Measurements from ENCODE around the gene PLEKHA1. TPM values are rescaled to one million over a fixed set of nuclear protein-coding genes. Genes with fewer than 3 reads are reported as not detected.
A peak's percentile ranks its signal among the peaks of the same experiment; 100 is the strongest.

Gene PLEKHA1
- total and polyA plus RNA-seq, 5 donors = 15.7 to 42.8 (median 38.5) TPM

GRCh38 chr10:122362031-122362592 lies 12.4 kb upstream of the PLEKHA1 start:
- no peak for DNase-seq
- Histone ChIP-seq H3K4me3 (ENCODE audit: low read length) (no peak overlapping the region), H3K9me3 (ENCODE audit: control insufficient read depth, low read length) (no peaks in the 10 kb centered on the region), H3K27me3 (ENCODE audit: control insufficient read depth, insufficient read depth) (no peaks in the 10 kb centered on the region), H3K27ac (ENCODE audit: low read length) (no peak overlapping the region), H3K4me1 (ENCODE audit: control insufficient read depth, insufficient read depth, low read length) (no peaks in the 10 kb centered on the region)
- intact Hi-C loops (cut with DNase I) = no loop called here
- WGBS = 90% methylated on average over 4 of the region's 4 CpGs
- ATAC-seq = peak in 1 of 2 donors; percentile 10

- intact Hi-C loops (cut with DNase I) = no loop called here
- ATAC-seq (no peak), DNase-seq (no peak)
- Histone ChIP-seq H3K4me1 (ENCODE audit: control insufficient read depth, insufficient read depth, low read length) (no peaks in the 10 kb centered on the region), H3K27ac (ENCODE audit: low read length) (no peak overlapping the region), H3K9me3 (ENCODE audit: control insufficient read depth, low read length) (no peaks in the 10 kb centered on the region), H3K27me3 (ENCODE audit: control insufficient read depth, insufficient read depth) (no peaks in the 10 kb centered on the region), H3K4me3 (ENCODE audit: low read length) (no peak overlapping the region)
- 50% methylated on average over 2 of the region's 2 CpGs for WGBS
Measured at GRCh38 chr10:122362621-122363020, 11.9 kb upstream of the PLEKHA1 start.

- Histone ChIP-seq H3K27me3 (ENCODE audit: control insufficient read depth, insufficient read depth) (no peaks in the 10 kb centered on the region), H3K9me3 (ENCODE audit: control insufficient read depth, low read length) (no peaks in the 10 kb centered on the region), H3K4me1 (ENCODE audit: control insufficient read depth, insufficient read depth, low read length) (peaks cover 1% of the 10 kb centered on the region), H3K4me3 (ENCODE audit: low read length) (no peak overlapping the region), H3K27ac (ENCODE audit: low read length) (no peak overlapping the region)
- ATAC-seq (no peak), DNase-seq (no peak)
- 96% methylated on average over 2 of the region's 2 CpGs for WGBS
- intact Hi-C loops (cut with DNase I) = no loop called here
Measured at GRCh38 chr10:122363311-122363710, 11.2 kb upstream of the PLEKHA1 start.

DNA sequence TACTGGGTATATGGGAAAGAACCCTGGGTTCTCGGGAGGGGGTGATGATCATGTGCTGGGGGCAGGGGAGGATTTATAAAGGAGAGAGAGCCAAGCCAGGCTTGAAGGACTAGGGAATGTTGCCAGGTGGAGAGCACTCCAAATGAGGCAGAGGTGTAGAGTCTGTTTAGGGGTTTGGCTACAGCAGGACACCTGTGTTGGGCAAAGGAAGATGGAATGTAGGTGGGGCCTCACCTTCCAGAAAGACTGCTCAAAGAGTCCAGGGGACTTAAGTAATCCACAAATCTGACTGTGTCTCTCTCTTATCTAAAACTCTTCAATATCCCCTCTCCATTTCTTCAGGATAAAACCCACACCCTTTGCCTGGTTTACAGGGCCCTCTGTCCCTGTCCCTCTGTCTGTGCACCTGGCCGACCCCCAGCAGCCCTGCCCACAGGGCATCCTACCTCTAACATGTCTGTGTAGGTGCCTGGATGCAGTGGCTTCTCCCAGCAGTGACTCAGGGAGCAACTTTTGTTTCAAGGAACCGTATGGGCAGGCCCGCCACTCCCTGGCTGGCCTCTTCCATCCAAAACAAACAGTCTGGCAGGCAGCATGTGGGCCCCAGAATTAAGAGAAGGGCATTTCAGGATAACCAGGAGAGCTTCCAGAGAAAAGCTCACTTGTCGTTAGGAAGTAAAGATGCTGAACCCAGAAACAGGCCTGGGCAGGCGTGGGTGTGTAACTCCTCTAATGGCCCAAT lies 10.6 kb upstream of the PLEKHA1 start:
- DNase-seq (no peak), ATAC-seq (peak in 1 of 2 donors; percentile 29)
- Histone ChIP-seq H3K27me3 (ENCODE audit: control insufficient read depth, insufficient read depth) (no peaks in the 10 kb centered on the region), H3K27ac (ENCODE audit: low read length) (no peak overlapping the region), H3K9me3 (ENCODE audit: control insufficient read depth, low read length) (no peaks in the 10 kb centered on the region), H3K4me3 (ENCODE audit: low read length) (no peak overlapping the region), H3K4me1 (ENCODE audit: control insufficient read depth, insufficient read depth, low read length) (peaks cover 3% of the 10 kb centered on the region)
- 56% methylated on average over 6 of the region's 6 CpGs for WGBS
- intact Hi-C loops (cut with DNase I) = no loop called here

GRCh38 chr10:122368502-122369254 lies 5.8 kb upstream of the PLEKHA1 start:
- DNase-seq (peak in 1 of 3 donors; percentile 34), ATAC-seq (no peak)
- Histone ChIP-seq H3K4me3 (ENCODE audit: low read length) (no peak overlapping the region), H3K9me3 (ENCODE audit: control insufficient read depth, low read length) (no peaks in the 10 kb centered on the region), H3K27ac (ENCODE audit: low read length) (peak overlapping the region; percentile 12), H3K27me3 (ENCODE audit: control insufficient read depth, insufficient read depth) (no peaks in the 10 kb centered on the region), H3K4me1 (ENCODE audit: control insufficient read depth, insufficient read depth, low read length) (peaks cover 5% of the 10 kb centered on the region)
- intact Hi-C loops (cut with DNase I) = no loop called here
- WGBS = 38% methylated on average over 13 of the region's 13 CpGs

GRCh38 chr10:122373108-122373507 lies 1.4 kb upstream of the PLEKHA1 start:
- DNase-seq (no peak), ATAC-seq (no peak)
- H3K9me3 ChIP-seq (ENCODE audit: control insufficient read depth, low read length) = no peaks in the 10 kb centered on the region
- intact Hi-C loops (cut with DNase I) = no loop called here
- WGBS = 60% methylated on average over 4 of the region's 4 CpGs
- H3K4me3 ChIP-seq (ENCODE audit: low read length) = no peak overlapping the region
- peaks cover 5% of the 10 kb centered on the region for H3K4me1 ChIP-seq (ENCODE audit: control insufficient read depth, insufficient read depth, low read length)
- H3K27me3 ChIP-seq (ENCODE audit: control insufficient read depth, insufficient read depth) = no peaks in the 10 kb centered on the region
- peak overlapping the region; percentile 8 for H3K27ac ChIP-seq (ENCODE audit: low read length)

- intact Hi-C loops (cut with DNase I) = no loop called here
- Histone ChIP-seq H3K9me3 (ENCODE audit: control insufficient read depth, low read length) (no peaks in the 10 kb centered on the region), H3K4me1 (ENCODE audit: control insufficient read depth, insufficient read depth, low read length) (peaks cover 2% of the 10 kb centered on the region), H3K27ac (ENCODE audit: low read length) (peak overlapping the region; percentile 78), H3K4me3 (ENCODE audit: low read length) (peak overlapping the region; percentile 55), H3K27me3 (ENCODE audit: control insufficient read depth, insufficient read depth) (no peaks in the 10 kb centered on the region)
- WGBS = 3% methylated on average over 13 of the region's 13 CpGs
- DNase-seq = peak in 1 of 3 donors; percentile 58
- ATAC-seq = peak; percentile 0 to 8
Measured at GRCh38 chr10:122373721-122374120, 787 bp upstream of the PLEKHA1 start.

DNA sequence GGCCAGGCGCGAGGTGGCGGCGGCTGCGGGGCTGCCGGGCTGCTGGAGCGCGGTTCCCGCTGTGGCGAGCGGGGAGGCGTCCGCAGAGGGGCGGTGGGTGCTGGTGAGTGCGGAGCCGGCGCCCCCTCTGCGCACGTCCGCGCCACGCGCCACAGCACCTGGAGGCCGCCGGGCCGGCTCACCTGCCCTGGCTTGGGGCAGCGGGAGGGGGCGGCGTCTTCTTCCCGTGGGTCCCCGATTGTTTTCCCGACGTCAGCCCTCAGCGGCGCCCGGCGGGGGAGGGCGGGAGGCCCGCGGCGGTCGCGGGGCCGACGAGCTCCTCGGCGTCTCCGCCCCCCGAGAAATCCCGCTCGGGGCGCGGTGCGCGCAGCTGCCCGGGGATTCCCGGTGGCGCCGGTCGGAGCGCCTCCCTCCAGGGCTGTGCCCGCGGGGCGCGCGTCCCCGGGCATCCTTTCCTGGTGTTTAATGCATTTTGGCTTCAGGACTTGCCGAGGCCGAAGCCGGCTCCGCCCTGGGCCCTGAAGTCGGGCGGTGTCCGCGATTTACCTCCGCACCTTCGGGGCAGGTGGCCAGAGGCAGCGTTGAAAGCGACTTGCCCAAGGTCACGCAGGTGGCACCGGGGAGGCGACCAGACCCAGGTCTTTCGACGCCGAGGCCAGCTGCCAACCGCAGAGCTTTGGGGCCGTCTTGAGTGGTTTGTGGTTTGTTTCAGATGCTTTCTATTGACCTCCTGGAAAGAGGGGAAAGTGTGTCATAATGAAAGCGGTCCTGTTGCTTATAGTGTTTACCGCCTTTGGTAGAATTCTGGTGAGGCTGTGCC lies 561 bp downstream of the PLEKHA1 start:
- peak overlapping the region; percentile 91 for H3K27ac ChIP-seq (ENCODE audit: low read length)
- intact Hi-C loops (cut with DNase I) = no loop called here
- peak overlapping the region; percentile 89 for H3K4me3 ChIP-seq (ENCODE audit: low read length)
- under 1% methylated on average over 88 of the region's 89 CpGs for WGBS
- no peaks in the 10 kb centered on the region for H3K27me3 ChIP-seq (ENCODE audit: control insufficient read depth, insufficient read depth)
- no peaks in the 10 kb centered on the region for H3K4me1 ChIP-seq (ENCODE audit: control insufficient read depth, insufficient read depth, low read length)
- DNase-seq = peak; percentile 53 to 86 (median 81)
- ATAC-seq = peak; percentile 49 to 59
- no peaks in the 10 kb centered on the region for H3K9me3 ChIP-seq (ENCODE audit: control insufficient read depth, low read length)

GRCh38 chr10:122375679-122376160 lies 1.2 kb downstream of the PLEKHA1 start:
- no peak for ATAC-seq
- intact Hi-C loops (cut with DNase I) = no loop called here
- peak overlapping the region; percentile 89 for H3K4me3 ChIP-seq (ENCODE audit: low read length)
- H3K27me3 ChIP-seq (ENCODE audit: control insufficient read depth, insufficient read depth) = no peaks in the 10 kb centered on the region
- H3K9me3 ChIP-seq (ENCODE audit: control insufficient read depth, low read length) = no peaks in the 10 kb centered on the region
- no peaks in the 10 kb centered on the region for H3K4me1 ChIP-seq (ENCODE audit: control insufficient read depth, insufficient read depth, low read length)
- DNase-seq = no peak
- peak overlapping the region; percentile 91 for H3K27ac ChIP-seq (ENCODE audit: low read length)
- 6% methylated on average over 7 of the region's 7 CpGs for WGBS

DNA sequence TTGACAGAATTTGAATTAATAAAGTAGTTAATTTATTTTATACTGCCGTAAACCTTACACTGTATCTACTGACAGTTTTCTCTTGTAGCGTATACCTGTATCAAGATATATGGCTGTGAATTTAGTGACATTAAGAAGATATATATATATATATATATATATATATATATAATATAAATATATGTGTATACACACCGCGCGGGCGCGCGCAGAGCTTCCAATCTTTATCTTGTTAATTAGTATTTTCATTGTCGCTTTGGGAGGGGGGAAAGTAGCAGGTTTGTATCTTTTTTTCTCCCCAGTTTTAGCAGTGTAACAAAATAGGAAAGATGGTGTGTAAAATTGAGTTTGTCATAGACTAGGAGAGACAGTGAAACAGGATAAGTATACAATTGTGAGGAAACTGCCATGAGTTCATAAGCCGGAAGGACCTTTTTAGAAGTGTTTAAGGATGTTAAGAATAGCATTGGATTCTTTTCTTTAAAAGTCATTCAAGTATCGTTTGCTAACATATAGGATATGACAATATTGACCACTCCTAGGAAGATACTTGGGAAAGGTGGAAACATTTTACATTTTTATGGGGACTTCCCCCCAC lies 2.0 kb downstream of the PLEKHA1 start:
- WGBS = 62% methylated on average over 11 of the region's 11 CpGs
- intact Hi-C loops (cut with DNase I) = no loop called here
- DNase-seq (no peak), ATAC-seq (no peak)
- H3K9me3 ChIP-seq (ENCODE audit: control insufficient read depth, low read length) = no peaks in the 10 kb centered on the region
- H3K27me3 ChIP-seq (ENCODE audit: control insufficient read depth, insufficient read depth) = no peaks in the 10 kb centered on the region
- H3K4me1 ChIP-seq (ENCODE audit: control insufficient read depth, insufficient read depth, low read length) = no peaks in the 10 kb centered on the region
- H3K27ac ChIP-seq (ENCODE audit: low read length) = no peak overlapping the region
- H3K4me3 ChIP-seq (ENCODE audit: low read length) = peak overlapping the region; percentile 18
